ENCODE measurements around the gene MPPE1. TPM values are rescaled to one million over a fixed set of nuclear protein-coding genes. Genes with fewer than 3 reads are reported as not detected.

Gene MPPE1
- total RNA-seq, 1 experiment from 2014 or later = 21.4 TPM

GRCh38 chr18:11888726-11889125 lies 19.4 kb downstream of the MPPE1 start:
- no peak overlapping the region for H3K4me2 ChIP-seq (ENCODE audit: low read length)
- H3K36me3 ChIP-seq (ENCODE audit: control insufficient read depth in 1 of 2, insufficient read depth in 2 of 2, low read length in 2 of 2) = no peaks in the 10 kb centered on the region; a peak in 1 of 4 replicates
- H3K9me3 ChIP-seq (ENCODE audit: control insufficient read depth in 1 of 2, insufficient read depth in 1 of 2, low read depth in 1 of 2, low read length in 2 of 2) = no peaks in the 10 kb centered on the region
- H3K9me2 ChIP-seq (ENCODE audit: insufficient read depth) = no peaks in the 10 kb centered on the region
- no peak overlapping the region for H3K4me3 ChIP-seq (replicated peaks in 1 of 2; ENCODE audit: low read depth in 1 of 2, low read length in 2 of 2)
- no peak overlapping the region for H3K9ac ChIP-seq (ENCODE audit: low read length)
- intact Hi-C loops (cut with micrococcal nuclease) = no loop called here
- ChIA-PET POLR2A (no interaction called here), CTCF (no interaction called here), RAD21 (ENCODE audit: low non-redundant PET in 1 of 2, low total read pairs in 2 of 2, uncharacterized antibody in 2 of 2, unreplicated experiment in 2 of 2) (no interaction called here)
- H3K27ac ChIP-seq (ENCODE audit: low read depth, low read length) = no peak overlapping the region
- DNase-seq (ENCODE audit: low read depth, low spot score) = no peak
- no peaks in the 10 kb centered on the region for H4K20me1 ChIP-seq (ENCODE audit: insufficient read depth)
- no peak for ATAC-seq
- no peaks in the 10 kb centered on the region for H3K79me2 ChIP-seq (ENCODE audit: insufficient read depth, low read length)
- BruUV-seq (replicated peaks) = no TSS peak
- peaks cover 10 to 17% of the 10 kb centered on the region in 2 experiments; a peak in 3 of 4 replicates for H3K4me1 ChIP-seq (ENCODE audit: control insufficient read depth in 1 of 2, insufficient read depth in 2 of 2, low read length in 2 of 2)
- TF ChIP-seq RAD21 (IDR thresholded peaks at IDR 0.05; ENCODE audit: low read depth) = no peak
- TF ChIP-seq SP1 (IDR thresholded peaks at IDR 0.05; ENCODE audit: low read depth) = no peak
- TF ChIP-seq, protein P1, sequence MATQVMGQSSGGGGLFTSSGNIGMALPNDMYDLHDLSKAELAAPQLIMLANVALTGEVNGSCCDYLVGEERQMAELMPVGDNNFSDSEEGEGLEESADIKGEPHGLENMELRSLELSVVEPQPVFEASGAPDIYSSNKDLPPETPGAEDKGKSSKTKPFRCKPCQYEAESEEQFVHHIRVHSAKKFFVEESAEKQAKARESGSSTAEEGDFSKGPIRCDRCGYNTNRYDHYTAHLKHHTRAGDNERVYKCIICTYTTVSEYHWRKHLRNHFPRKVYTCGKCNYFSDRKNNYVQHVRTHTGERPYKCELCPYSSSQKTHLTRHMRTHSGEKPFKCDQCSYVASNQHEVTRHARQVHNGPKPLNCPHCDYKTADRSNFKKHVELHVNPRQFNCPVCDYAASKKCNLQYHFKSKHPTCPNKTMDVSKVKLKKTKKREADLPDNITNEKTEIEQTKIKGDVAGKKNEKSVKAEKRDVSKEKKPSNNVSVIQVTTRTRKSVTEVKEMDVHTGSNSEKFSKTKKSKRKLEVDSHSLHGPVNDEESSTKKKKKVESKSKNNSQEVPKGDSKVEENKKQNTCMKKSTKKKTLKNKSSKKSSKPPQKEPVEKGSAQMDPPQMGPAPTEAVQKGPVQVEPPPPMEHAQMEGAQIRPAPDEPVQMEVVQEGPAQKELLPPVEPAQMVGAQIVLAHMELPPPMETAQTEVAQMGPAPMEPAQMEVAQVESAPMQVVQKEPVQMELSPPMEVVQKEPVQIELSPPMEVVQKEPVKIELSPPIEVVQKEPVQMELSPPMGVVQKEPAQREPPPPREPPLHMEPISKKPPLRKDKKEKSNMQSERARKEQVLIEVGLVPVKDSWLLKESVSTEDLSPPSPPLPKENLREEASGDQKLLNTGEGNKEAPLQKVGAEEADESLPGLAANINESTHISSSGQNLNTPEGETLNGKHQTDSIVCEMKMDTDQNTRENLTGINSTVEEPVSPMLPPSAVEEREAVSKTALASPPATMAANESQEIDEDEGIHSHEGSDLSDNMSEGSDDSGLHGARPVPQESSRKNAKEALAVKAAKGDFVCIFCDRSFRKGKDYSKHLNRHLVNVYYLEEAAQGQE (IDR thresholded peaks at IDR 0.05; ENCODE audit: low read depth) = no peak
- TF ChIP-seq CBX3 (IDR thresholded peaks at IDR 0.05; ENCODE audit: low read depth) = no peak
- no peak for TF ChIP-seq SIN3A (IDR thresholded peaks at IDR 0.05; ENCODE audit: low read depth)
- no peak for TF ChIP-seq EZH2phosphoT487 (IDR thresholded peaks at IDR 0.05; ENCODE audit: borderline replicate concordance)
- no peak for TF ChIP-seq FOSL1 (IDR thresholded peaks at IDR 0.05; ENCODE audit: low read depth)
- no peak overlapping the region for H2AFZ ChIP-seq (ENCODE audit: low read depth, low read length, poor library complexity, severe bottlenecking)
- H3K27me3 ChIP-seq (ENCODE audit: insufficient read depth, low read length) = no peaks in the 10 kb centered on the region

All from HCT116 (cell line).